Mononuclear cell (primary cell): ENCODE data around the gene TARS1. TPM values are rescaled to one million over a fixed set of nuclear protein-coding genes. Genes with fewer than 3 reads are reported as not detected.
"Not testable (repeated sequence)": the region's sequence is repeated elsewhere in the genome, so short reads cannot be mapped to it uniquely, and the experiment has no call there.

Source experiments
- H3K27me3 ChIP-seq: 2 replicates; pipeline ENCODE4 v1.6.0; 2011; ENCODE audit warnings: low read length, control low read depth; ENCODE audit not compliant: insufficient read depth
- H3K4me1 ChIP-seq: 2 replicates; pipeline ENCODE4 v1.5.1; 2011; ENCODE audit warnings: mild to moderate bottlenecking, low read length, control low read depth; ENCODE audit not compliant: insufficient read depth
- H3K4me3 ChIP-seq: 2 replicates; pipeline ENCODE4 v1.5.1; 2011; ENCODE audit warnings: mild to moderate bottlenecking, low read length, moderate library complexity
- H3K9me3 ChIP-seq: 2 replicates; pipeline ENCODE4 v1.5.1; 2011; ENCODE audit warnings: low read depth, mild to moderate bottlenecking, control low read depth, low read length
- total RNA-seq: library from RNA; depleted of rRNA; stranded (reverse); fragments of >200 nt; gene quantifications from one replicate; pipeline ENCODE4 v1.2.3, GENCODE V29; 2012

The TARS1 gene
- total RNA-seq, 1 donor, result 43.7 TPM

DNA sequence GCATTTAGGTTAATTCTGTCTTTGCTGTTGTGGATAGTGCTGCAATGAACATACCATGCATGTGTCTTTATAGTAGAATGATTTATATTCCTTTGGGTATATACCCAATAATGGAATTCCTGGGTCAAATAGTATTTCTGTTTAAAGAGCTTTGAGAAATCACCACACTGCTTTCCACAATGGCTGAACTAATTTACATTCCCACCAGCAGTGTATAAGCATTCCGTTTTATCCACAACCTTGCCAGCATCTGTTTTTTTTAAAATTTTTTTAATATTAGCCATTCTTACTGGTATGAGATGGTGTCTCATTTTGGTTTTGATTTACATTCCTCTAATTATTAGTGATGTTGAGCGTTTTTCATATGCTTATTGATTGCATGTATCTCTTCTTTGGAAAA, 15.5 kb upstream of the TARS1 start:
- H3K9me3 ChIP-seq, result no peaks in the 10 kb centered on the region
- H3K4me3 ChIP-seq, result no peak overlapping the region
- no peaks in the 10 kb centered on the region for H3K27me3 ChIP-seq
- no peaks in the 10 kb centered on the region for H3K4me1 ChIP-seq

DNA sequence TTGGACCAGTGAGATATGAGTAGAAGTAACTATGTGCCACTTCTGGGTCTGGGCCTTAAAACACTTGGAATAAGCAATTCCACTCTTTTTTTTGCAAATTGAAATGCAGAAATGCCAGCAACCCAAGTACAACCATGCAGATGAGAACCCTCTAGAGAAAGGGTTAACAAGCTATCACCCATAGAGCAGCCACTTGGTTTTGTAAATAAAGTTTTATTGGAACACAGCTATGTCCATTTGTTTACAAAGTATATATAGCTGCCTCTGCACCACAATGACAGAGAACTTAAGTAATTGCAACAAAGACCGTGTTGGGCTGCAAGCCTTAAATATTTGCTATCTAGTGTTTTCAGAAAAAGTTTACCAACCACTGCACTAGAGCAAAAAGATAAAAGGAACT, 9.8 kb upstream of the TARS1 start:
- H3K4me3 ChIP-seq, result no peak overlapping the region
- H3K9me3 ChIP-seq, result no peaks in the 10 kb centered on the region
- no peaks in the 10 kb centered on the region for H3K27me3 ChIP-seq
- H3K4me1 ChIP-seq, result no peaks in the 10 kb centered on the region

DNA sequence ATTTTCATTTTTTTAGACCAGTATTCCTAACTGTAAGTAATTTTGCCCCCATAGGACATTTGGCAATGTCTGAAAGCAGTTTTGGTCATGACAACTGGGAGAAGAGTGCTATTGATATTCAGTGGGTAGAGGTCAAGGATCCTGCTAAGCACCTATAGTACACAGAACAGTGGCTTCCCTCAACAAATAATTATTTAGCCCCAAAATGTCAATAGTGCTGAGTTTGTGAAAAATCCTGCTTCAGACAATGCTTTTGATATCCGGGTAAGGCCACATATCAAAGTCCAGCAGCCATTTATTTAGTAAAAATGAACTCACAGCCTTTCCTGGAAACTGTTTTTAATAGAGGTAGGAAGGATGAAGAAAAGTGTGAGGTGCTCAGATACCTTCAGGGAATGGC, 8.1 kb upstream of the TARS1 start:
- Histone ChIP-seq H3K4me1 (no peaks in the 10 kb centered on the region), H3K27me3 (no peaks in the 10 kb centered on the region), H3K9me3 (no peaks in the 10 kb centered on the region), H3K4me3 (no peak overlapping the region)

DNA sequence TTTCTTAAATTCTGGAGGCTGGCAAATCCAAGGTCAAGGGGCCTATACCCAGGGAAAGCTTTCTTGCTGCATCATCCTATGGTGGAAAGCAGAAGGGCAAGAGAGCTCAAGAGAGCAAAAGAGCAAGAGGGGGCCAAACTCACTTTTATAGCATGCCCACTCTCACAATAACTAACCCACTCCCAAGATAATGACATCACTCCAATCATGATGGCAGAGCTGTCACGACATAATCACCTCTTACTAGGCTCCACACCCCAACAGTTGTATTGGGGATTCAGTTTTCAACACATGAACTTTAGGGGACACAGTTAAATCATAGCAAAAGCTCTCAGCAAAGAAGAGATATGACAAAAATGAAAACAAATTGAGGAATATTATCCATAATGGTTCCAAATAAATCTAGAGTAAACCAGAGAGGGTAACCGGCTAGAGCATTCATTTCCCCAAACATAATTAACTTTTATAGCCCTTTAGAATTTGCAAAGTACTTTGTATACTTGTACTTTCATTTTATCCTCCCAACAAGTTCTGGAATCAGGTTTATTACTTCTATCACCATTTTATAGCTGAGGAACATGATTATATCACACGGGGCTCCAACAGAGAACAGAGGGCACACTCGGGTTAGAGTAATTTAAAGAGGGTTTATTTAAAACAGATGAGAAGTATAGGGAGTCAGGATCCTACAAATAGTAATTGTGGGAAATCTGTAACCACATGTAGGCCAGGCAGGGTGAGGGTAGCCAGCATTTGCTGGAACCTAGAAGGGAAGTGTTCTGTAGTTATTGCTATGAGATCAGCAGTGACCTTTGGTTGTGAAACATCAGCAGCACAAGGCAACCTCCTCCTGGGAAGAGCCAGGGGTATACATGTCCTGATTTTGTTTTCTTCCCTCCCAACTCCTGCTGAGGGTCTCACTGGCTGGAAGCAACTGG, 7.2 kb upstream of the TARS1 start:
- Histone ChIP-seq H3K4me3 (no peak overlapping the region), H3K4me1 (no peaks in the 10 kb centered on the region), H3K9me3 (no peaks in the 10 kb centered on the region), H3K27me3 (no peaks in the 10 kb centered on the region)

- H3K9me3 ChIP-seq, H3K4me3 ChIP-seq, H3K27me3 ChIP-seq: not testable (repeated sequence)
- H3K4me1 ChIP-seq, result peaks cover 11% of the 10 kb centered on the region
Observed at GRCh38 chr5:33435893-33436490, 4.8 kb upstream of the TARS1 start.

DNA sequence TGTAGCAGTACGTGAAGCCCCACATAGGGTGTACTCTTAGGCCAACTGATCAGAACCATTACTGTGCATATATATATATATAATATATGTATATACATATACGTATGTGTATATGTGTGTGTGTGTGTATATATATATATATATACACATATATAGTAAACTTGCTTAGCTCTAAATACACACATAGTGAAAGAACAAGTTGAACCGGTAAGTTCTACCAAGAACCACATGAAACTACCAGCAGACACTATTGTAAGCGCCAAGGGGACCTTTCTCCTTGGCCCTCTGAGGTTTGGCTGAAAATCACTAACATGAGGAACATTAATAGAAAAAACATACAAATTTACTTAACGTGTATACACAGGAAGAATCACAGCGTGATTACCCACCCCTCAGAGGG, 1.8 kb upstream of the TARS1 start:
- no peak overlapping the region for H3K4me3 ChIP-seq
- H3K9me3 ChIP-seq, result no peaks in the 10 kb centered on the region

DNA sequence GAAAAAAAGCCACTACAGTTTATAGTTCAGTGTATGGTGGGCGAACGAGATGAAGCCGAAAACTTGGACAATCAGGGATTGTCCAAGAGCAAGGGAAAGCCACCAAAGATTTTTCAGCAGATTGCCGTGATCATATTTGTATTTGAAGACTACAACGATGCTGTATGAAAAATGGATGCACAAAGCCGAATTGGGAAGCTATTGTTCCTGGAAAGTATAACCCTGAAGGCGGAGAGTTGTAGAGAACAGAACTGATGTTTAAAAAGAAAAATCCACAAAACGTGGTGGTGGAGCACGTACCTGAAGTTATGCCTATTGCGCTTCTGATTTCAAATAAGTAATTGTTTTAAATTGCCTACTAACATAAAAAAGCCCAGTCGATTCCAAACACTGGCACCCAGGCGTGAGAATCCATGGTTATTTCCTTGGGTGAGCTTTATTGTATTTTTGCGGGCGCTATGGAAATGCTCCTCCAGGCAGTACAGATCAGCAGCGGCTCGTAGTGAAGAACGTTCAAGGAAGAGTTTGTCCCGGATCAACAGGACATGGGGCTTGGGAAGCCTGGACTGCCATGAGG, 772 bp upstream of the TARS1 start:
- H3K9me3 ChIP-seq, result no peaks in the 10 kb centered on the region
- H3K4me3 ChIP-seq, result peak overlapping the region; percentile 96
- no peaks in the 10 kb centered on the region for H3K27me3 ChIP-seq
- H3K4me1 ChIP-seq, result peaks cover 30% of the 10 kb centered on the region

More for the DNA sequence above, 1.8 kb upstream of the TARS1 start:
- Histone ChIP-seq H3K27me3 (no peaks in the 10 kb centered on the region), H3K4me1 (peaks cover 30% of the 10 kb centered on the region)

- H3K9me3 ChIP-seq, result no peaks in the 10 kb centered on the region
- H3K4me1 ChIP-seq, result peaks cover 30% of the 10 kb centered on the region
- peak overlapping the region; percentile 96 for H3K4me3 ChIP-seq
- H3K27me3 ChIP-seq, result no peaks in the 10 kb centered on the region
Observed at GRCh38 chr5:33441241-33442177, 744 bp downstream of the TARS1 start.

DNA sequence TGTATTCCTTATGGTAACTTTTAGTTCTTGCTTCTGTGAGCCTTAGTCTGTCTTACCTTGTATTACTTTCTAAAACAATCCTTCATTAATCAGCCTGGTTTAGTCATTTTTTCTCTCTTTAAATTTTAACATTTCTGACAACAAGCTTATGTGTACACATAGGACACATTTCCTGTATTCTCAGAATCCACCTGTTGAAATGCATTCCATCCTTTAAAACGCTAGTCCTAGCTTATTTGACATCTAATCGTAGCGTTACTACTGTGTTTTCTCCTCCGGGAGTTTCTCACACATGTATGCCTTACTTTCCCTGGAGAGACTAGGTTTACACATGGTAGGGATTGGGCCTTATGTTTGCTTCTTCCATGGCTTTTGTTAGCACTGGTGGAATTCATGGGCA, 3.8 kb downstream of the TARS1 start:
- Histone ChIP-seq H3K9me3 (no peaks in the 10 kb centered on the region), H3K27me3 (no peaks in the 10 kb centered on the region), H3K4me3 (no peak overlapping the region), H3K4me1 (peaks cover 26% of the 10 kb centered on the region)

- Histone ChIP-seq H3K9me3 (no peaks in the 10 kb centered on the region), H3K4me1 (peaks cover 19% of the 10 kb centered on the region), H3K27me3 (no peaks in the 10 kb centered on the region), H3K4me3 (no peak overlapping the region)
Observed at GRCh38 chr5:33445798-33446197, 5.0 kb downstream of the TARS1 start.

GRCh38 chr5:33448118-33448517, 7.4 kb downstream of the TARS1 start:
- Histone ChIP-seq H3K4me1 (peaks cover under 1% of the 10 kb centered on the region), H3K4me3 (no peak overlapping the region), H3K27me3 (no peaks in the 10 kb centered on the region), H3K9me3 (no peaks in the 10 kb centered on the region)

GRCh38 chr5:33457126-33457525, 16.4 kb downstream of the TARS1 start:
- H3K9me3 ChIP-seq, result no peaks in the 10 kb centered on the region
- H3K4me1 ChIP-seq, result no peaks in the 10 kb centered on the region
- no peaks in the 10 kb centered on the region for H3K27me3 ChIP-seq
- H3K4me3 ChIP-seq, result no peak overlapping the region

- Histone ChIP-seq H3K4me1 (no peaks in the 10 kb centered on the region), H3K27me3 (no peaks in the 10 kb centered on the region), H3K4me3 (no peak overlapping the region), H3K9me3 (no peaks in the 10 kb centered on the region)
Observed at GRCh38 chr5:33457817-33458216, 17.1 kb downstream of the TARS1 start.

GRCh38 chr5:33460210-33460609, 19.4 kb downstream of the TARS1 start:
- Histone ChIP-seq H3K4me1 (no peaks in the 10 kb centered on the region), H3K4me3 (no peak overlapping the region), H3K27me3 (no peaks in the 10 kb centered on the region), H3K9me3 (no peaks in the 10 kb centered on the region)

- no peaks in the 10 kb centered on the region for H3K9me3 ChIP-seq
- no peaks in the 10 kb centered on the region for H3K4me1 ChIP-seq
- H3K27me3 ChIP-seq, result no peaks in the 10 kb centered on the region
- H3K4me3 ChIP-seq, result no peak overlapping the region
Observed at GRCh38 chr5:33462456-33462855, 21.7 kb downstream of the TARS1 start.
